Daoy (cell line): Measurements from ENCODE around the gene SEPTIN6. TPM values are rescaled to one million over a fixed set of nuclear protein-coding genes. Genes with fewer than 3 reads are reported as not detected.
"Not testable (repeated sequence)": the region's sequence is repeated elsewhere in the genome, so short reads cannot be mapped to it uniquely, and the experiment has no call there.

Source experiments
- DNase-seq: peaks from one replicate; pipeline ENCODE4 v3.0.0-alpha.2; 2015; ENCODE audit warnings: low read depth
- total RNA-seq: library from RNA; depleted of rRNA; stranded (reverse); fragments of >200 nt; shearing (Covaris generic); gene quantifications from 2 replicates; pipeline ENCODE4 v1.2.3, GENCODE V29; 2014

SEPTIN6 gene
- total RNA-seq, 1 experiment from 2014 or later, result 11.1 TPM

- peak; percentile 24 for DNase-seq
Measured at GRCh38 chrX:119690921-119691716, 1.8 kb downstream of the SEPTIN6 start.

- DNase-seq, result no peak
Measured at GRCh38 chrX:119688911-119689321, 4.1 kb downstream of the SEPTIN6 start.

GRCh38 chrX:119687661-119688413 is 5.1 kb downstream of the SEPTIN6 start:
- DNase-seq, result no peak

GRCh38 chrX:119686087-119686691 is 6.8 kb downstream of the SEPTIN6 start:
- DNase-seq, result peak; percentile 9

GRCh38 chrX:119685225-119686066 is 7.5 kb downstream of the SEPTIN6 start:
- no peak for DNase-seq

- no peak for DNase-seq
Measured at GRCh38 chrX:119684916-119685224, 8.1 kb downstream of the SEPTIN6 start.

GRCh38 chrX:119684312-119684711 is 8.7 kb downstream of the SEPTIN6 start:
- DNase-seq, result not testable (repeated sequence)

GRCh38 chrX:119682019-119682989 is 10.7 kb downstream of the SEPTIN6 start:
- DNase-seq, result no peak

GRCh38 chrX:119677654-119677981 is 15.3 kb downstream of the SEPTIN6 start:
- DNase-seq, result no peak

GRCh38 chrX:119676949-119677653 is 15.9 kb downstream of the SEPTIN6 start:
- no peak for DNase-seq

GRCh38 chrX:119673336-119673735 is 19.6 kb downstream of the SEPTIN6 start:
- no peak for DNase-seq

GRCh38 chrX:119672426-119672825 is 20.5 kb downstream of the SEPTIN6 start:
- no peak for DNase-seq

GRCh38 chrX:119669424-119670037 is 23.4 kb downstream of the SEPTIN6 start:
- no peak for DNase-seq

- peak; percentile 23 for DNase-seq
Measured at GRCh38 chrX:119667111-119667878, 25.7 kb downstream of the SEPTIN6 start.

- DNase-seq, result not testable (repeated sequence)
Measured at GRCh38 chrX:119664877-119665276, 28.1 kb downstream of the SEPTIN6 start.

- no peak for DNase-seq
Measured at GRCh38 chrX:119661486-119661885, 31.5 kb downstream of the SEPTIN6 start.

GRCh38 chrX:119659522-119659921 is 33.4 kb downstream of the SEPTIN6 start:
- DNase-seq, result no peak

GRCh38 chrX:119655125-119655524 is 37.8 kb downstream of the SEPTIN6 start:
- DNase-seq, result peak; percentile 60

- DNase-seq, result peak; percentile 11
Measured at GRCh38 chrX:119654112-119654531, 38.8 kb downstream of the SEPTIN6 start.
